Right lobe of liver (tissue), 4 donors: ENCODE results near the gene PRKAR1A.

Experiments used
- CTCF ChIP-seq, 4 donors: fragments of 200-600 bp in 3 of 4; fragments of 450-650 bp in 1 of 4; IDR thresholded peaks; one replicate each; pipeline versions ENCODE4 v1.5.1 to v1.8.0; 2016 to 2022; ENCODE audit warnings: antibody characterized with exemption in 4 of 4, mild to moderate bottlenecking in 2 of 4
- POLR2A ChIP-seq: fragments of 450-650 bp; IDR thresholded peaks from one replicate; pipeline ENCODE4 v1.6.1; 2017; ENCODE audit warnings: antibody characterized with exemption, mild to moderate bottlenecking
- donor health status: DM: no; HTN: no; CAD: no.
- donor health status: DM: no; HTN: no; CAD: no.
- donor health status: DM: no; HTN: yes; CAD: no.

DNA sequence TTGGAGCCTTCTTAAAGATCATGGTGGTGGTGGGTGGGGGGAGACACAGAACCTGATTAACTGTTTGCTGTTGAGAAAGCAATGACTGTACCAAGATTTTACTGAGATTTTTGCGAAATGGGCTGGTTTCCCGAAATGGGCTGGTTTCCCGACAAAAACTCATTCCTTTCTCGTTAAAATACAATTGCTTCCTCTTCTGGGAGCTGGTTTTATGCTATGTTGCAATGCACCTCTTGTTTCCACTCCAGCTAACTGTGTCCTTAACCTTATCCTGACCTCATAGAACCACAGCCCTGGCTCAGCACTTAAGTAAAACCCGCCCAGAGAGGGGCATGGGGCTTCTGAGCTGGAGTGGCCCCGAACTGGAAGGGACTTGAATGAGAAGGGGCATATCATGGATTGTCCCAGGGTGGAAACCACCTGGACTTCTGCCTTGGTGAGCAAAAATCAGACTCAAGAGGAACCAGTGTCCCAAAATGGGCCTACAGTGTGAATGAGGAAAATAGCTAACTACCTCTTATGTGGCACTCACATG lies 68.1 kb downstream of the PRKAR1A start:
- no peak for TF ChIP-seq CTCF (IDR thresholded peaks at IDR 0.05)
- no peak for TF ChIP-seq POLR2A
